A549 (cell line): Measurements from ENCODE around the gene RNF166. TPM values are rescaled to one million over a fixed set of nuclear protein-coding genes. Genes with fewer than 3 reads are reported as not detected.

Experiments used
- ATAC-seq, 2 experiments: fragments of 200-7000 bp in 1 of 2; fragments of >200 bp in 1 of 2; cut with Nextera tagmentation in 1 of 2; cut with Tn5 transposase in 1 of 2; 3 replicates each; pipeline versions ENCODE4 v1.8.0 to v1.9.1; 2018 to 2020; ENCODE audit warnings: mild to moderate bottlenecking in 1 of 2, moderate library complexity in 1 of 2
- CTCF ChIA-PET: fragments of 300-600 bp; sonication (Branson Sonifier 250); formaldehyde crosslinking; extraction: SDS; loops from one replicate; lab custom pipeline; 2021; ENCODE audit warnings: antibody characterized with exemption, inconsistent platforms; lab: Yijun Ruan, JAX
- POLR2A ChIA-PET: fragments of 350-600 bp; formaldehyde crosslinking; extraction: SDS; loops from one replicate; lab custom pipeline; 2021; ENCODE audit warnings: antibody characterized with exemption, inconsistent platforms; lab: Yijun Ruan, JAX
- DNase-seq, 2 experiments: peaks; one replicate each; pipeline versions ENCODE4 v3.0.0 to v3.0.0-alpha.2; 2011 to 2016; ENCODE audit warnings: low read depth in 1 of 2, low spot score in 1 of 2
- FAIRE-seq: peaks from 2 replicates; lab custom pipeline; 2011; peaks lifted over from hg19 to GRCh38; lab: Jason Lieb, UNC
- H3K27ac ChIP-seq, 2 experiments: fragments of >200 bp; sonication (Bioruptor Twin); formaldehyde crosslinking; 3 replicates each; pipeline ENCODE4 v1.5.1; 2016 to 2017
- H3K4me1 ChIP-seq: fragments of >200 bp; sonication (Bioruptor Twin); formaldehyde crosslinking; 3 replicates; pipeline ENCODE4 v1.6.1; 2016
- H3K4me2 ChIP-seq: fragments of >200 bp; sonication (Bioruptor Twin); formaldehyde crosslinking; 3 replicates; pipeline ENCODE4 v1.6.1; 2016
- H3K4me3 ChIP-seq: fragments of >200 bp; sonication (Bioruptor Twin); formaldehyde crosslinking; 3 replicates; pipeline ENCODE4 v1.5.1; 2016
- H3K9me3 ChIP-seq: fragments of >200 bp; sonication (Bioruptor Twin); formaldehyde crosslinking; 3 replicates; pipeline ENCODE4 v1.6.1; 2016
- BHLHE40 ChIP-seq: IDR thresholded peaks from 2 replicates; pipeline ENCODE4 v1.6.1; 2012; ENCODE audit warnings: low read depth, low read length, inconsistent platforms
- CHD2 ChIP-seq: fragments of 150-350 bp; IDR thresholded peaks from 2 replicates; pipeline ENCODE4 v1.6.1; 2014; ENCODE audit warnings: low read length; ENCODE audit not compliant: partially characterized antibody
- EHF ChIP-seq: fragments of 250-450 bp; sonication (Bioruptor Pico); IDR thresholded peaks from 2 replicates; pipeline ENCODE4 v1.5.0; 2020; ENCODE audit warnings: mild to moderate bottlenecking
- EHMT2 ChIP-seq: fragments of 200-600 bp; sonication (generic); IDR thresholded peaks from 2 replicates; pipeline ENCODE4 v1.6.1; 2016; ENCODE audit warnings: antibody characterized with exemption, low read depth, mild to moderate bottlenecking, moderate library complexity
- FOSB ChIP-seq: fragments of 250-450 bp; sonication (Bioruptor Pico); IDR thresholded peaks from 2 replicates; pipeline ENCODE4 v1.5.0; 2020; ENCODE audit warnings: mild to moderate bottlenecking, moderate library complexity
- HOXA7 ChIP-seq: fragments of 250-450 bp; sonication (Bioruptor Pico); IDR thresholded peaks from 2 replicates; pipeline ENCODE4 v1.5.0; 2020; ENCODE audit warnings: mild to moderate bottlenecking, moderate library complexity
- HOXB13 ChIP-seq: fragments of 250-450 bp; sonication (Bioruptor Pico); IDR thresholded peaks from 2 replicates; pipeline ENCODE4 v1.5.0; 2020; ENCODE audit warnings: low read depth, mild to moderate bottlenecking, moderate library complexity
- JUN ChIP-seq, 2 experiments: fragments of >200 bp; sonication (Bioruptor Twin); formaldehyde crosslinking; IDR thresholded peaks; 2 replicates in 1 of 2; 3 replicates in 1 of 2; pipeline ENCODE4 v1.6.1; 2016 to 2017
- JUNB ChIP-seq: fragments of >200 bp; sonication (Bioruptor Twin); formaldehyde crosslinking; IDR thresholded peaks from 2 replicates; pipeline ENCODE4 v1.6.1; 2016
- KDM1A ChIP-seq: fragments of 200-600 bp; sonication (generic); IDR thresholded peaks from 2 replicates; pipeline ENCODE4 v1.6.1; 2016; ENCODE audit warnings: low read depth, mild to moderate bottlenecking
- MAFK ChIP-seq: fragments of 450-650 bp; IDR thresholded peaks from 2 replicates; pipeline ENCODE4 v1.6.1; 2014; ENCODE audit not compliant: partially characterized antibody
- MAX ChIP-seq: IDR thresholded peaks from 2 replicates; pipeline ENCODE4 v1.6.1; 2012
- MAZ ChIP-seq: fragments of 150-350 bp; IDR thresholded peaks from 2 replicates; pipeline ENCODE4 v1.6.1; 2014; ENCODE audit warnings: antibody characterized with exemption, low read depth, low read length, borderline replicate concordance
- NFE2L2 ChIP-seq: fragments of 150-350 bp; conservative IDR thresholded peaks from 2 replicates; pipeline ENCODE4 v1.6.1; 2014; ENCODE audit warnings: low read length
- NPAS2 ChIP-seq: fragments of 250-450 bp; sonication (Bioruptor Pico); IDR thresholded peaks from 2 replicates; pipeline ENCODE4 v1.8.0; 2022; ENCODE audit warnings: mild to moderate bottlenecking, moderate library complexity, borderline replicate concordance
- POLR2AphosphoS2 ChIP-seq: conservative IDR thresholded peaks from 2 replicates; pipeline ENCODE4 v1.6.1; 2012; ENCODE audit warnings: low read length, improper control_type of control experiment, inconsistent platforms
- RAD21 ChIP-seq, 2 experiments: fragments of >200 bp in 1 of 2; sonication (Bioruptor Twin) in 1 of 2; formaldehyde crosslinking in 1 of 2; IDR thresholded peaks in 1 of 2; conservative IDR thresholded peaks in 1 of 2; 2 replicates in 1 of 2; 3 replicates in 1 of 2; pipeline ENCODE4 v1.6.1; 2012 to 2018; ENCODE audit warnings: inconsistent platforms in 1 of 2
- RCOR1 ChIP-seq: fragments of 150-350 bp; IDR thresholded peaks from 2 replicates; pipeline ENCODE4 v1.6.1; 2014; ENCODE audit warnings: antibody characterized with exemption, low read length, low read depth
- RFX5 ChIP-seq: fragments of 450-650 bp; IDR thresholded peaks from 2 replicates; pipeline ENCODE4 v1.7.1; 2014; ENCODE audit warnings: antibody characterized with exemption, mild to moderate bottlenecking, moderate library complexity
- SMC3 ChIP-seq: fragments of >200 bp; sonication (Bioruptor Twin); formaldehyde crosslinking; IDR thresholded peaks from 3 replicates; pipeline ENCODE4 v1.6.1; 2018; ENCODE audit warnings: inconsistent platforms
- TFCP2L1 ChIP-seq: fragments of 250-450 bp; sonication (Bioruptor Pico); IDR thresholded peaks from 2 replicates; pipeline ENCODE4 v1.5.0; 2021; ENCODE audit warnings: mild to moderate bottlenecking
- USF2 ChIP-seq: fragments of 450-650 bp; IDR thresholded peaks from 2 replicates; pipeline ENCODE4 v1.6.1; 2014; ENCODE audit warnings: antibody characterized with exemption
- WGBS: methylation state at CpG from one replicate; pipeline ENCODE4 v1.1.6; 2017; ENCODE audit errors: missing lambda C conversion rate; 5-methylcytosine and 5-hydroxymethylcytosine counted together
- polyA plus RNA-seq, 4 experiments: library from polyadenylated mRNA; depleted of rRNA in 3 of 4; stranded (reverse); fragments of >200 nt; fragmentation: RNase III in 1 of 4; extraction: RNeasy Plus Mini Kit Qiagen cat#74134 plus additional on column Dnase treatment in 1 of 4; gene quantifications; 2 replicates in 3 of 4; 3 replicates in 1 of 4; pipeline ENCODE4 v1.2.3, GENCODE V29; 2011 to 2017
- TF ChIP-seq, protein P1 (sequence below): fragments of 200-600 bp; sonication (generic); IDR thresholded peaks from 2 replicates; pipeline ENCODE4 v1.6.1; 2016; ENCODE audit warnings: antibody characterized with exemption, mild to moderate bottlenecking, moderate library complexity
- TF ChIP-seq, protein P2 (sequence below): fragments of >200 bp; sonication (Bioruptor Twin); formaldehyde crosslinking; IDR thresholded peaks from 3 replicates; pipeline ENCODE4 v1.5.1; 2016

The RNF166 gene
- polyA plus RNA-seq, 2 of the 4 experiments (the other 2 are of a cell fraction) = 9.4 to 11.6 TPM

GRCh38 chr16:88738151-88739084 lies 32.2 kb upstream of the RNF166 start (continued):
- TF ChIP-seq, protein P1, sequence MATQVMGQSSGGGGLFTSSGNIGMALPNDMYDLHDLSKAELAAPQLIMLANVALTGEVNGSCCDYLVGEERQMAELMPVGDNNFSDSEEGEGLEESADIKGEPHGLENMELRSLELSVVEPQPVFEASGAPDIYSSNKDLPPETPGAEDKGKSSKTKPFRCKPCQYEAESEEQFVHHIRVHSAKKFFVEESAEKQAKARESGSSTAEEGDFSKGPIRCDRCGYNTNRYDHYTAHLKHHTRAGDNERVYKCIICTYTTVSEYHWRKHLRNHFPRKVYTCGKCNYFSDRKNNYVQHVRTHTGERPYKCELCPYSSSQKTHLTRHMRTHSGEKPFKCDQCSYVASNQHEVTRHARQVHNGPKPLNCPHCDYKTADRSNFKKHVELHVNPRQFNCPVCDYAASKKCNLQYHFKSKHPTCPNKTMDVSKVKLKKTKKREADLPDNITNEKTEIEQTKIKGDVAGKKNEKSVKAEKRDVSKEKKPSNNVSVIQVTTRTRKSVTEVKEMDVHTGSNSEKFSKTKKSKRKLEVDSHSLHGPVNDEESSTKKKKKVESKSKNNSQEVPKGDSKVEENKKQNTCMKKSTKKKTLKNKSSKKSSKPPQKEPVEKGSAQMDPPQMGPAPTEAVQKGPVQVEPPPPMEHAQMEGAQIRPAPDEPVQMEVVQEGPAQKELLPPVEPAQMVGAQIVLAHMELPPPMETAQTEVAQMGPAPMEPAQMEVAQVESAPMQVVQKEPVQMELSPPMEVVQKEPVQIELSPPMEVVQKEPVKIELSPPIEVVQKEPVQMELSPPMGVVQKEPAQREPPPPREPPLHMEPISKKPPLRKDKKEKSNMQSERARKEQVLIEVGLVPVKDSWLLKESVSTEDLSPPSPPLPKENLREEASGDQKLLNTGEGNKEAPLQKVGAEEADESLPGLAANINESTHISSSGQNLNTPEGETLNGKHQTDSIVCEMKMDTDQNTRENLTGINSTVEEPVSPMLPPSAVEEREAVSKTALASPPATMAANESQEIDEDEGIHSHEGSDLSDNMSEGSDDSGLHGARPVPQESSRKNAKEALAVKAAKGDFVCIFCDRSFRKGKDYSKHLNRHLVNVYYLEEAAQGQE = no peak
- no peak for TF ChIP-seq CHD2

DNA sequence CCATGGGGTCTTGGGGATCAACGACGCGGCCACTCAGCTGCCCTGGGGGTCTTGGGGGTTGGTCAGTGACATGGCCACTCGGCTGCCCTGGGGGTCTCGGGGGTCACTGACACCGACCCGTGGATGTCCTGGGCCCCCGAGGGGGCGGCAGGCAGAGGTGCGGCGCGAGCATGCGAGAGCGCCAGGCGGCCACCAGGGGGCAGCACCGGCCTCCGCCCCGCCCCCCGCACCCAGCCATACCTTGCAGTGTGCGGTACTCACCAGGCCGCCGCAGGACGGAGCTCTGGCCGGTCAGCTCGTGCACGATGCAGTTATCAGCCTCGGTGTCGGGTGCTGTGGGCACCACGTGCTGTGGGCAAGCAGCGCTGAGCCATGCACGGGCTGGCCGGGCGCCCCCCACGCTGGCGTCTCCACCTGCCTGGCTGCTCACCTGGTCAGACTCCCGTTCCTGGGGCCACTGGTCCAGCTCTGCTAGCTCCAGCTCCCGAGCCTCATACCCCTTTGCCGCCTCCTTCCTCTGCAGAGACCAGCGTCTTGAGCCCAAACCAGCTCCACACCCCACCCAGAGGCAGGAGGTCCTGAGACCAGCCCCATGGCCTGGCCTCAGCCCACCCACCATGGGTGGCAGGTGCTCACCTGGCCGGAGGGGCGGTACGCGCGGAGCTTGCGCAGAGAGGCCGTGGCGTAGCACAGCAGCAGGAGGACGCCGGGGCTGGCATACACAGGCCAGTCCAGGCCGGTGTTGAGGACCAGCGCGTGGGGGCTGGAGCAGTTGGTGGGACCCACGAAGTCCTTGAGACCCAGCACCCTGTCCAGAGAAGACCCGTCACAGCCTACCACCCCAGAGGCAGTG lies 31.3 kb upstream of the RNF166 start:
- DNase-seq = peak; percentile 65 to 85
- no peaks in the 10 kb centered on the region for H3K4me1 ChIP-seq
- H3K9me3 ChIP-seq = no peaks in the 10 kb centered on the region
- peak overlapping the region in 1 of 2 experiments; percentile 59; a peak in 1 of 6 replicates for H3K27ac ChIP-seq
- no peak overlapping the region for H3K4me2 ChIP-seq
- CTCF ChIA-PET = interaction anchor here (0.5 to 21.2 kb wide), 45 partner anchors 10 to 450 kb away, joined by 3 to 596 read pairs (median 5); partner anchors contain the start of genes APRT, CDH15, CTU2 and MVD
- H3K4me3 ChIP-seq = no peak overlapping the region
- POLR2A ChIA-PET = interaction anchor here (0.8 to 1.0 kb wide), 3 partner anchors 48 to 480 kb away, joined by 3 to 7 read pairs (median 3); partner anchors contain the start of genes PIEZO1 and ZNF778
- FAIRE-seq = peak; percentile 39
- WGBS = 55% methylated on average over 7 of the region's 54 CpGs
- ATAC-seq = peak; percentile 52 to 90
- TF ChIP-seq, protein P2, sequence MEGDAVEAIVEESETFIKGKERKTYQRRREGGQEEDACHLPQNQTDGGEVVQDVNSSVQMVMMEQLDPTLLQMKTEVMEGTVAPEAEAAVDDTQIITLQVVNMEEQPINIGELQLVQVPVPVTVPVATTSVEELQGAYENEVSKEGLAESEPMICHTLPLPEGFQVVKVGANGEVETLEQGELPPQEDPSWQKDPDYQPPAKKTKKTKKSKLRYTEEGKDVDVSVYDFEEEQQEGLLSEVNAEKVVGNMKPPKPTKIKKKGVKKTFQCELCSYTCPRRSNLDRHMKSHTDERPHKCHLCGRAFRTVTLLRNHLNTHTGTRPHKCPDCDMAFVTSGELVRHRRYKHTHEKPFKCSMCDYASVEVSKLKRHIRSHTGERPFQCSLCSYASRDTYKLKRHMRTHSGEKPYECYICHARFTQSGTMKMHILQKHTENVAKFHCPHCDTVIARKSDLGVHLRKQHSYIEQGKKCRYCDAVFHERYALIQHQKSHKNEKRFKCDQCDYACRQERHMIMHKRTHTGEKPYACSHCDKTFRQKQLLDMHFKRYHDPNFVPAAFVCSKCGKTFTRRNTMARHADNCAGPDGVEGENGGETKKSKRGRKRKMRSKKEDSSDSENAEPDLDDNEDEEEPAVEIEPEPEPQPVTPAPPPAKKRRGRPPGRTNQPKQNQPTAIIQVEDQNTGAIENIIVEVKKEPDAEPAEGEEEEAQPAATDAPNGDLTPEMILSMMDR = peak; percentile 98
- TF ChIP-seq RFX5 = no peak
- peak; percentile 98 for TF ChIP-seq MAX
- TF ChIP-seq HOXB13 = no peak
- peak; percentile 51 to 67; a peak in 4 of 5 replicates for TF ChIP-seq RAD21 (conservative IDR thresholded peaks at IDR 0.05 in 1 of 2, IDR thresholded peaks at IDR 0.05 in 1 of 2)
- TF ChIP-seq HOXA7 (CRISPR knock-in tag) = no peak
- TF ChIP-seq USF2 = peak; percentile 62; the same call in 1 of the 2 replicates
- peak; percentile 86 for TF ChIP-seq SMC3
- peak; percentile 75; the same call in 1 of the 2 replicates for TF ChIP-seq MAZ
- TF ChIP-seq, protein P1 = no peak
- no peak for TF ChIP-seq RCOR1
- no peak for TF ChIP-seq TFCP2L1 (CRISPR knock-in tag)
- 0 out of 2 replicates have a peak, but pooled peaks have one; percentile 44 for TF ChIP-seq EHF (CRISPR knock-in tag)
- TF ChIP-seq KDM1A = no peak
- TF ChIP-seq MAFK = no peak
- TF ChIP-seq NPAS2 (CRISPR knock-in tag) = 0 out of 2 replicates have a peak, but pooled peaks have one; percentile 34
- TF ChIP-seq POLR2AphosphoS2 = no peak
- no peak for TF ChIP-seq NFE2L2
- no peak for TF ChIP-seq FOSB (CRISPR knock-in tag)
- no peak for TF ChIP-seq JUNB
- peak in 1 of 2 experiments; percentile 41; a peak in 1 of 5 replicates for TF ChIP-seq JUN (IDR thresholded peaks at IDR 0.05)
- no peak for TF ChIP-seq EHMT2
- TF ChIP-seq BHLHE40 = 0 out of 2 replicates have a peak, but pooled peaks have one; percentile 15
